Measurements from ENCODE around the gene SARNP.

- TF ChIP-seq ZNF384 (IDR thresholded peaks at IDR 0.05; ENCODE audit: borderline replicate concordance, low read depth, low read length): no peak
- TF ChIP-seq POLR2A (IDR thresholded peaks at IDR 0.05; ENCODE audit: low read depth, low read length): no peak
- no peak for TF ChIP-seq EZH2 (IDR thresholded peaks at IDR 0.05; ENCODE audit: borderline replicate concordance, control insufficient read depth, low read depth, low read length)
- no peak for TF ChIP-seq CHD2 (IDR thresholded peaks at IDR 0.05; ENCODE audit: borderline replicate concordance, low read depth, low read length)
- TF ChIP-seq SREBF2 (IDR thresholded peaks at IDR 0.05; ENCODE audit: low read length): no peak
Measured at GRCh38 chr12:55757701-55758100, 59.8 kb downstream of the SARNP start.

Measured in GM12878 (cell line).